Breast epithelium (tissue), 4 donors: ENCODE data around the gene HBEGF. TPM values are rescaled to one million over a fixed set of nuclear protein-coding genes. Genes with fewer than 3 reads are reported as not detected.

Experiments
- DNase-seq, 2 donors: peaks; one replicate each; pipeline ENCODE4 v3.0.0-alpha.2; 2019; ENCODE audit warnings: low spot score in 2 of 2
- H3K27ac ChIP-seq, 2 donors: fragments of 200-600 bp; sonication (generic) in 1 of 2; one replicate each; pipeline ENCODE4 v1.5.1; 2016 to 2019; ENCODE audit warnings: mild to moderate bottlenecking in 1 of 2
- H3K27me3 ChIP-seq, 2 donors: fragments of 200-600 bp; sonication (generic) in 1 of 2; one replicate each; pipeline versions ENCODE4 v1.5.1 to v1.6.0; 2017 to 2019; ENCODE audit warnings: control low read depth in 1 of 2, mild to moderate bottlenecking in 1 of 2
- H3K36me3 ChIP-seq: fragments of 200-600 bp; one replicate; pipeline ENCODE4 v1.5.1; 2019
- H3K4me1 ChIP-seq, 2 donors: fragments of 200-600 bp; sonication (generic); one replicate each; pipeline ENCODE4 v1.5.1; 2016 to 2019; ENCODE audit warnings: control low read depth in 1 of 2
- H3K4me3 ChIP-seq, 3 donors: fragments of 200-600 bp; sonication (generic); 1 replicate in 2 of 3; 2 replicates in 1 of 3; pipeline ENCODE4 v1.5.1; 2016 to 2019; ENCODE audit warnings: mild to moderate bottlenecking in 3 of 3, moderate library complexity in 2 of 3
- H3K9me3 ChIP-seq, 2 donors: fragments of 200-600 bp; sonication (generic) in 1 of 2; one replicate each; pipeline ENCODE4 v1.5.1; 2016 to 2019; ENCODE audit warnings: control low read depth in 1 of 2
- CTCF ChIP-seq, 3 donors: fragments of 450-650 bp; IDR thresholded peaks; one replicate each; pipeline ENCODE4 v1.5.1; 2016 to 2017; ENCODE audit warnings: antibody characterized with exemption in 3 of 3, mild to moderate bottlenecking in 3 of 3, moderate library complexity in 3 of 3
- POLR2A ChIP-seq: fragments of 450-650 bp; IDR thresholded peaks from one replicate; pipeline ENCODE4 v1.6.1; 2016; ENCODE audit warnings: antibody characterized with exemption, mild to moderate bottlenecking, moderate library complexity
- POLR2AphosphoS5 ChIP-seq, 3 donors: sonication (generic); formaldehyde crosslinking; IDR thresholded peaks; one replicate each; pipeline ENCODE4 v1.6.1; 2017; ENCODE audit warnings: antibody characterized with exemption in 3 of 3
- intact Hi-C: fragments of 100-400 bp; cut with DNase I; formaldehyde crosslinking; loops from one replicate; pipeline ENCODE4 v1.15.1; 2023; ENCODE audit warnings: low total_unique reads
- total RNA-seq, 3 donors: library from RNA; depleted of rRNA; stranded (reverse); fragments of >200 nt; gene quantifications; one replicate each; pipeline ENCODE4 v1.1.0, GENCODE V29; 2016

Gene HBEGF
- total RNA-seq, 3 donors from 2014 or later: 4.3 to 22.9 (median 13.5) TPM

DNA sequence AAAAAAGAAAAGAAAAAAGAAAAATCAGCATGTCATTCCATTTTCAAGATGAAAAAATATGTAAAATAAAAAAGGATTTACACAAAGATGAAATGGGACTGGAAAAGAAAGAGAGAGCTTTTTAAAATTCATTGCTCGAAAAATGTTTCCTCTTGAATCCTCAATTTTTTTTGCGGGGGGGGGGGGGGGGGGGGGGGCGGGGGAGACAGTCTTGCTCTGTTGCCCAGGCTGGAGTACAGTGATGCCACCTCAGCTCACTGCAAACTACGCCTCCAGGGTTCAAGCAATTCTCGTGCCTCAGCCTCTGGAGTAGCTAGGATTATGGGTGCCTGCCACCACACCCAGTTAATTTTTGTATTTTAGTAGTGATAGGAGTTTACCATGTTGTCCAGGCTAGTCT is 60.0 kb downstream of the HBEGF start:
- Histone ChIP-seq H3K4me1 (no peaks in the 10 kb centered on the region), H3K4me3 (no peak overlapping the region), H3K27ac (no peak overlapping the region), H3K27me3 (no peaks in the 10 kb centered on the region), H3K36me3 (no peaks in the 10 kb centered on the region), H3K9me3 (no peaks in the 10 kb centered on the region)
- DNase-seq: no peak
- TF ChIP-seq CTCF (IDR thresholded peaks at IDR 0.05) (no peak), POLR2AphosphoS5 (IDR thresholded peaks at IDR 0.05) (no peak), POLR2A (no peak)
- intact Hi-C loops: no loop called here

- Histone ChIP-seq H3K4me1 (no peaks in the 10 kb centered on the region), H3K36me3 (no peaks in the 10 kb centered on the region), H3K9me3 (no peaks in the 10 kb centered on the region), H3K27me3 (no peaks in the 10 kb centered on the region), H3K4me3 (no peak overlapping the region), H3K27ac (no peak overlapping the region)
- intact Hi-C loops: loop anchor here (5.0 kb wide), 1 partner anchor 453 kb away; no protein-coding TSS in a partner anchor
- TF ChIP-seq CTCF (IDR thresholded peaks at IDR 0.05) (no peak), POLR2AphosphoS5 (IDR thresholded peaks at IDR 0.05) (no peak), POLR2A (no peak)
- no peak for DNase-seq
Measured at GRCh38 chr5:140284013-140284412, 62.4 kb downstream of the HBEGF start.

Other genes starting within 250 kb of the HBEGF start
- gene PURA, start 232.5 kb downstream of the HBEGF start, total RNA-seq: 10 to 100 TPM; 27.9 to 33.8 (median 30.1) TPM
- gene IGIP, start 220.7 kb downstream of the HBEGF start, total RNA-seq: 10 to 100 TPM; 19.0 to 23.1 (median 21.8) TPM
- 100 to 1,000 TPM in 1 of 3 donors, 10 to 100 TPM in 2; 56.5 to 108 (median 76.0) TPM for gene CYSTM1, start 171.4 kb downstream of the HBEGF start, total RNA-seq
- gene PFDN1, start 43.5 kb downstream of the HBEGF start, total RNA-seq: 10 to 100 TPM; 72.2 to 93.4 (median 86.3) TPM
- gene SLC4A9, start 13.6 kb upstream of the HBEGF start, total RNA-seq: not detected
- 100 to 1,000 TPM; 133 to 196 (median 158) TPM for gene ANKHD1, start 55.2 kb upstream of the HBEGF start, total RNA-seq
- 10 to 100 TPM; 18.0 to 38.1 (median 24.9) TPM for gene EIF4EBP3, start 201.1 kb upstream of the HBEGF start, total RNA-seq
- gene SRA1, start 210.9 kb upstream of the HBEGF start, total RNA-seq: 10 to 100 TPM; 13.6 to 28.4 (median 24.9) TPM
- 10 to 100 TPM; 22.2 to 39.8 (median 35.7) TPM for gene APBB3, start 218.0 kb upstream of the HBEGF start, total RNA-seq
- gene SLC35A4, start 218.2 kb upstream of the HBEGF start, total RNA-seq: 10 to 100 TPM; 20.3 to 30.4 (median 27.0) TPM